Stimulated activated naive CD8-positive, alpha-beta T cell treated with anti-CD3 and anti-CD28 coated beads, Interleukin-15, amount 100 ng/mL, for 72 hours (primary cell): ENCODE measurements around the gene MYPOP.

Source experiments
- ATAC-seq: fragments of 150-1000 bp; cut with Tn5 transposase; 2 replicates; pipeline ENCODE4 v1.10.0; 2021; ENCODE audit warnings: mild to moderate bottlenecking, moderate library complexity
- DNase-seq, 2 donors: peaks; one replicate each; pipeline ENCODE4 v3.0.0; 2021 to 2022
- H3K27ac Mint-ChIP-seq, 2 donors: one replicate each; pipeline ENCODE4 v1.8.0; 2022; ENCODE audit warnings: mild to moderate bottlenecking in 2 of 2, mixed read lengths in 2 of 2, moderate library complexity in 2 of 2
- H3K27me3 Mint-ChIP-seq: one replicate; pipeline ENCODE4 v1.8.0; 2022; ENCODE audit warnings: mixed read lengths
- H3K4me1 Mint-ChIP-seq: one replicate; pipeline ENCODE4 v1.8.0; 2022; ENCODE audit warnings: mild to moderate bottlenecking, mixed read lengths
- H3K4me3 Mint-ChIP-seq, 2 donors: one replicate each; pipeline ENCODE4 v1.8.0; 2022; ENCODE audit warnings: mild to moderate bottlenecking in 2 of 2, mixed read lengths in 2 of 2, moderate library complexity in 1 of 2
- H3K9me3 Mint-ChIP-seq, 2 donors: one replicate each; pipeline ENCODE4 v1.8.0; 2022; ENCODE audit warnings: mixed read lengths in 2 of 2

The MYPOP gene, protein sequence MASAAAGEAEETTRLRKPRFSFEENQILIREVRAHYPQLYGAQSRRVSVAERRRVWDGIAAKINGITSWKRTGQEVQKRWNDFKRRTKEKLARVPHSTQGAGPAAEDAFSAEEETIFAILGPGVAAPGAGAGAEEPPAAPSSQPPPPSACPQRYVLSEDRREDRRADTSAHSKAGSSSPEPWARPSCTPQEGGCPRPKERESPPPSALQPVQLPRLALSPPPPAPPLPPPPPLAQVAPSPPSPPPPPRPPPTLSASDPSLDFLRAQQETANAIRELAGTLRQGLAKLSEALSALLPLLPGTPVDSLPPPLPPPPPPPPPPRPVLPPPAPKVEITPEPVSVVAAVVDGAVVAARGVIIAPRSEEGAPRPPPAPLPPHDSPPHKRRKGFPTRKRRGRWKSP

DNA sequence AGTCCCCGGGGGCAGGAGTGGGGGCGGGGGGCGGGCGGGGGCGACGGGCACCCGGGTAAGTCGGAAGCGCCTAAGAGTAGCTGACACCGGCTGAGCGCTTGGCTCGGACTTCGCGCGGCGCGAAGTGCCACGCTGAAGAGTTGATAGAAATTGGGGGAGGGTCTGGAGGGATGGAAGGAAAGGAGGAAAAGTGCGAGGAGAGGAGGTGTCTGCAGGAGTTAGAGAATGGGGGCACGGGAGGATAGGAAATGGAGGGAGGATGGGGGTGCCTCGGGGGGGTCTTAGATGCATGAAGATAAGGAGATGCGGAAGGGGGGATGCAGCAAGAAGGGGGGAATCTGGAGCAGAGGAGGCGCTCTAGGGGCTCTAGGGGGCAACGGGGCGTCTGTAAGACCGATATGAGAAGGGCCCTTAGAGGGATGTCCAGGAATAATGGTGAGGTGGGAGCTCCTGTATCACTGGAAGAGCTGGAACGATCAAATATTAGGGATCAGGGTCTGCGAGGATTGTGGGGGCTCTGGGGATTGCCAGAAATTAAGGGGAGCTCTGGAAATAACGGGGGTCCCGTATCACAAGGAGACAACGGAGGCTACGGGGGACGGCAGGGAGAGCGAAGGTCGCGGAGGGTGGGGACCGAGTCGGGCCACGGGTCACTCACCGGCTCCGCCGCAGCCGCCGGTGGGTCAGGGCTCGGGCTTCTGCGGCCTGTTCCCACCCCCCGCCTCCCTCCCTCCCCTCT is at the start of gene MYPOP:
Gene MYPOP, minus strand, starts transcription at position 702 of the 739 bp plus-strand sequence. CDS start 840 bp downstream, outside the sequence.
- Mint-ChIP-seq H3K27ac (peak within 1 kb of the TSS; percentile 70 to 96), H3K4me1 (peaks cover 33% of the 10 kb centered on the region), H3K9me3 (no peaks in the 10 kb centered on the region), H3K4me3 (peak within 1 kb of the TSS; percentile 95 to 96), H3K27me3 (peaks cover 8% of the 10 kb centered on the region)
- DNase-seq (no peak), ATAC-seq (peak; percentile 8)

DNA sequence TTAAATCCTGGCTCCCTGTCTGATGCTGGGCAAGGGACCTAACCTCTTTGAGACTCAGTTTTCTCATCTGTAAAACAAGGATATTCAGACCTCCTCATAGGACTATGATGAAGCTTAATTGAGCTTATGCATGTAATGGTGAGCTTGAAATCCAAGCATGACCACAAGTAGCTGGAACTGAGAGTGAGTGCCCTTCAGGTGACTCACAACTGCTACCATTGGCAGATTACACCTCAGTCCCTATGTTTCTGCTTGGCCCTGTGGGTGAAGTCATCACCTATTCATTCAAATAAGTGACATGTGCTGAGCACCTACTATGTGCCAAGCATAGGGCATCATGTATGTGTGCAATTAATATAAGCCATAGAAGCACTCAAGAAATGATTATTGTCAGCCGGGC is 45.5 kb upstream of the MYPOP start:
- Mint-ChIP-seq H3K4me3 (no peak overlapping the region), H3K4me1 (peaks cover 6% of the 10 kb centered on the region), H3K27me3 (peaks cover 30% of the 10 kb centered on the region), H3K9me3 (no peaks in the 10 kb centered on the region), H3K27ac (no peak overlapping the region)
- DNase-seq, result no peak
- ATAC-seq, result no peak

DNA sequence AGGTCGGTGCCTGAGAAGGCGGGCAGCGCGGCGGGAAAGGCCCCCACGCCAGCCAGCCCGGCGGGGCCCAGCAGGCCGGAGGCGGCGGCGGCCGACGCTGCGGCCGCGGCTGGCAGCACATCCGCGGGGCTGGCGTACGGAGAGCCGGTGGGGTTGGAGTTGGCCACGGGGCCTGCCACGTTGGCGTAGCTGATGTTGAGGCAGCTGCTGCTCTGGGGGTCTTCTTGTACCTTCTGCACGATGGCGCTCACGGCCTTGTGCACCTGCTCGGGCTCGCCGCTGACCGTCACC is 38.0 kb upstream of the MYPOP start:
- DNase-seq (no peak), ATAC-seq (no peak)
- H3K4me1 Mint-ChIP-seq, result peaks cover 7% of the 10 kb centered on the region
- peaks cover 0 to 10% of the 10 kb centered on the region in 2 donors for H3K9me3 Mint-ChIP-seq
- no peak overlapping the region for H3K4me3 Mint-ChIP-seq
- peaks cover 57% of the 10 kb centered on the region for H3K27me3 Mint-ChIP-seq
- H3K27ac Mint-ChIP-seq, result no peak overlapping the region

DNA sequence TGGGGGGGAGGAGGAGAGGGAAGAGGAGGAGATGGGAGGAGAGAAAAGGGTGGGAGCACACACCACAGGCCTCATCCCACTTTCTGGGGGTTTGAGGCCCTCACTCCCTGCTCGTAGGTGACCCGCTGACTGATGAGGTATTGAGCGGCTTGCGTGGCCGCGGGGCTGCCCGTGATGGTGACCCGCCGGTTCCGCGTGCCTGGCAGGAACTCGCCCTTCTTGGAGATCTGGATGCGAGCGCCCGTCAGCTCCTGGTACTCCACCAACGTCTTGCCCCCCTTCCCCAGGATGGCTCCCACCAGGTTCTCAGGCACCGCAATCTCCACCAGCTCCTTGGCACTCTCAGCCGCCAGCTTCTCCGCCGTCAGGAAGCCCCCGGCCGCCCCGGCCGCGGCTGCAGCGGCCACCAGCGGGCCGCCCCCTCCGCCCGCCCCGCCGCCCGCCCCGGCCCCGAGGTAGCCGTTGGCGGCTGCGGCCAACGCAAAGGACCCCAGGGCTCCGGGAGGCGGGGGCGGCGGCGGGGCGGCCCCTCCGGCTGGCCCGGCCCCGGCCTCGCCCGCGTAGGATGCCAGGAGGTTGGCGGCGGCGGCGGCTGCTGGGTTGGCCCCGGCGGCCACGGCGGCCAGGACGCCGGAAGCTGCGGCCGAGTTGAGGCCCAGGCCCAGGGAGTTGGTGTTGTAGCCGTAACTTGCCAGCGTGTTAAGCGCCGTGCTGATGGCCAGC is 37.5 kb upstream of the MYPOP start:
- Mint-ChIP-seq H3K27ac (no peak overlapping the region), H3K4me1 (peaks cover 7% of the 10 kb centered on the region), H3K9me3 (peaks cover 0 to 10% of the 10 kb centered on the region in 2 donors), H3K27me3 (peaks cover 62% of the 10 kb centered on the region), H3K4me3 (no peak overlapping the region)
- DNase-seq, result no peak
- ATAC-seq, result no peak

DNA sequence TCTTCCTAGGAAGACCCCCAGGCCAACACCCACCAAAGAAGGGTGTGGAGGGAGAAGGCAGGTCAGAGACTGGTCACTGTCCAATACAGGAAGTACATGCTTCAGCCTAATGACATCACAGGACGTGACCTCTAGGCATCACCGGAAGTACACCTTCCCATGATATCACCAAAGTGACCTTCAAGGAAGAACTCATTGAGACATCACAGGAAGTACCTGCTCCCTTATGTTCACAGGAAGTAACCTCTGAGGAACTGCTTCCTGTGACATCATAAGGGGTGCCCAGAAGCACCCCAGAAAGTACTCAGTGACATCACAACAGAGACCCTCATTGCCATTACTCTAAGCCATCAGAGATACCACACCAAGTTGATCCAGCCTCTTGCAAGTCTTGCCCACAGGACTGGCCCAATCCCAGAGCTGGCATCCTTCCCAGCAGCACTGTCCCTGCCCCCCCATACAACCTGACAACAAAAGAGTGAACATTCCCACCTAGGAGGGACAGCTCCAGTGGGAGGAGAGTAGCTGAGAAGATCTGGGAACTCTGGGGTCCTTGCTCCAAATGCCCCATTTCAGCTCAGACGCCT is 36.4 kb upstream of the MYPOP start:
- Mint-ChIP-seq H3K4me1 (peaks cover 7% of the 10 kb centered on the region), H3K27me3 (peaks cover 74% of the 10 kb centered on the region), H3K9me3 (peaks cover 0 to 10% of the 10 kb centered on the region in 2 donors), H3K4me3 (no peak overlapping the region), H3K27ac (no peak overlapping the region)
- DNase-seq (no peak), ATAC-seq (no peak)

DNA sequence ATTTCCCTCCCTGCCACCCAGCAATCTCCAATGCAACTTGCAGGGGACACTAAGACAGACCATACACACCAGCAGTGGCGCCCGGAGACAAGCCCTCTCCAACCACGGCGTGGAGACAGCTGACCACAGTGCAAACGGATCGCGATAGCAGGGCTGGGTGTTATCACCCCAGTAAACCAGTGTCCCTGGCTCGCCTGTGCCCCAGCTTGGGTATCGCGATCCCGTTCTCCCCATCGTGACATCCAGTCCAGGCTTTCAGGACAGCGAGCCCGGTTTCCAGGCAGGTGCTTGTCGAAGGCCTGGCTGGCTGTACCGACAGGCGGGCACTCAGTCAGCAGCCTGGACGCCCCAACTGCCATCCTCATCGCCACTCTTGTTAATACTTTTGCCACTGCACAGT is 32.9 kb upstream of the MYPOP start:
- peaks cover 89% of the 10 kb centered on the region for H3K27me3 Mint-ChIP-seq
- ATAC-seq, result no peak
- no peak for DNase-seq
- H3K9me3 Mint-ChIP-seq, result peaks cover 0 to 10% of the 10 kb centered on the region in 2 donors
- no peak overlapping the region for H3K27ac Mint-ChIP-seq
- H3K4me3 Mint-ChIP-seq, result no peak overlapping the region
- peaks cover 7% of the 10 kb centered on the region for H3K4me1 Mint-ChIP-seq

DNA sequence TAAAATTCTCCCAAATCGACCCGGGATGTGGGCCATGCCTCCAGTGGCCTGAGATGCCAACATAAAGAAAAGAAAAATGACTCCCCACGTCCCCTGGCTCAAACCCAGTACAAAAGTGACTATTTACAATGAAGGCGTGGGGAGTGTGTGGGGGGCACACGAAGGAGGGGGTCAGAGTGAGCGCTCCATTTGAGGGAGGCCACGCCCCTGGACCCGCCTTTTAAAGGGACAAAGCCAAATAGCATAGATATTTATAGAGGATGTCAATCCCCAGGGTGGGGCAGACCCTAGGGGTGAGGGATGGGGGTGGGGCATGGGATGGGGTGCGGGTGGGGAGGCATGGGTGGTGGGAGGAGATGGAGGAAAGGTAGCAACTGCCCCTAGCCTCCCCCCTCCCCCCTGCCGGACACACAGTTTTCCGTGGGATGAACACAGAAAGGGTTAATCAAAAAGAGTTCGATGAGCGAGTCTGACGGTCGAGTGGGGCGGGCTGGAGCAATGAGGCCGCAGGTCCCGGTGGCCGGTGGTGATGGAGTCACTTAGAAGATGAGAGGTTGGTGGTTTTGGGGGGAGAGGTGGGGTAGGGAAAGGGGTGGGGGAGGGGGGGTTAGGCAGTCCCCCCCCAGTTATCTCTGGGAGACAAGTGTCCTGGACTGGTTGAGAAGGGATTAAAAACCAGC is 32.3 kb upstream of the MYPOP start:
- peaks cover 7% of the 10 kb centered on the region for H3K4me1 Mint-ChIP-seq
- no peak overlapping the region for H3K4me3 Mint-ChIP-seq
- peaks cover 92% of the 10 kb centered on the region for H3K27me3 Mint-ChIP-seq
- H3K9me3 Mint-ChIP-seq, result peaks cover 0 to 10% of the 10 kb centered on the region in 2 donors
- no peak for DNase-seq
- no peak overlapping the region for H3K27ac Mint-ChIP-seq
- no peak for ATAC-seq

DNA sequence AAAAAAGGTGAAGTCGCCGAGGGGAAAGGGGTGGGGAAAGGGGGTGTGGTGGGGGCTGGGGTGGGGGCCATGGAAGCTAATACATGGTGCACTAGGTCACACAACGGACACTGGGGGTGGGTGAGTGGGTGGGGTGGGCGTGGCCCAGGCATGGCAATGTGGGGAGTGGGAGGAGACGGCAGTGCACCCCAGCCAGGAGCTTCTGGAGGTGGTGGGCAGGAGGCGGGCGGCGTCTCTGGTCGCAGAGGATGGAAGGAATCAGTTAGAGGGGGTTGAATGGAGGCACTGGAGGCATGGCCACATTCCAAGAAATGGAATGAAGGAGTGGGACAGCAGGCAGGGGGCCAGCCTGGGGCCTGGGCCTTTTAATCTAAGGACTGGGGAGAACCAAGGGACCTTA is 31.3 kb upstream of the MYPOP start:
- H3K27ac Mint-ChIP-seq, result no peak overlapping the region
- ATAC-seq, result no peak
- peaks cover 92% of the 10 kb centered on the region for H3K27me3 Mint-ChIP-seq

DNA sequence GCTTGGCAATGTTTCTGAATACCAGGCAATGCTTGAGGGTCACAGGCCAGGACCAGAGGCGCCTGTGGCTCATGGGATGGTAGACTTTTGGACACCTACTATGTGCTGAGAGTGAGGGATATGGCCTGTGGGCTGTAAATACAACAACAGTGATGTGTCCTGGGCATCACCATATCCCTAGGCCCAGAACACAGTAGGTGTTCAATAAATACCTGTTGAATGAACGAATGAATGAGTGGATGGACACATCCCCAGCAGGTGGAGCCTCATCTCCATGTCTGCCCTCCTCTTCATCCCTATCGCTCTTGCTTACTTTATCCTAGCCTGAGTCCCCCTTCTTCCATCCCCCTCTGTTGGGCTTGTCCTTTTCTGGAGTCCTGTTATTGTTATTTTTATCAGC is 28.6 kb upstream of the MYPOP start:
- H3K4me1 Mint-ChIP-seq, result peaks cover 16% of the 10 kb centered on the region
- H3K9me3 Mint-ChIP-seq, result no peaks in the 10 kb centered on the region
- peaks cover 73% of the 10 kb centered on the region for H3K27me3 Mint-ChIP-seq
- no peak for DNase-seq
- no peak for ATAC-seq
- no peak overlapping the region for H3K27ac Mint-ChIP-seq
- H3K4me3 Mint-ChIP-seq, result no peak overlapping the region

More for the DNA sequence above, 31.3 kb upstream of the MYPOP start:
- Mint-ChIP-seq H3K9me3 (peaks cover 0 to 7% of the 10 kb centered on the region in 2 donors), H3K4me3 (no peak overlapping the region), H3K4me1 (peaks cover 2% of the 10 kb centered on the region)
- DNase-seq, result no peak

DNA sequence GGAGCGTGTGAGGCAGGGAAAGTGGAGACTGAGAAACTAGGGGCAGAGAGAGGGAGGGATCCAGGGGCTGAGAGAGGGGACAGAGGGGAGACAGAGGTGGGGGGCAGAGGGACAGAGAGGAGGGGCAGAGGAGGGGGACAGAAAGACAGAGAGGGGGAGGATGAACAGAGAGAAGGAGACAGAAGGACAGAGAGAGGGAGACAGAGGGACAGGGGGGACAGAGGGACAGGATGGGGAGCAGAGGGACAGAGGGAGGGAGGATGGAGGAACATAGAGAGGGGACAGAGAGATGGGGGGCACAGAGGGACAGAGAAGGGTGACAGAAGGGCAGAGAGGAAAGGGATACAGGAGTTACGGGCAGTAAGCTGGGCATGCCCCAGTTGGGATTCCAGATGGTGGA is 26.8 kb upstream of the MYPOP start:
- Mint-ChIP-seq H3K4me1 (peaks cover 16% of the 10 kb centered on the region), H3K4me3 (peak overlapping the region; percentile 17 to 31), H3K27me3 (peaks cover 55% of the 10 kb centered on the region), H3K27ac (peak overlapping the region in 1 of 2 donors; percentile 36), H3K9me3 (no peaks in the 10 kb centered on the region)
- no peak for ATAC-seq
- DNase-seq, result no peak

DNA sequence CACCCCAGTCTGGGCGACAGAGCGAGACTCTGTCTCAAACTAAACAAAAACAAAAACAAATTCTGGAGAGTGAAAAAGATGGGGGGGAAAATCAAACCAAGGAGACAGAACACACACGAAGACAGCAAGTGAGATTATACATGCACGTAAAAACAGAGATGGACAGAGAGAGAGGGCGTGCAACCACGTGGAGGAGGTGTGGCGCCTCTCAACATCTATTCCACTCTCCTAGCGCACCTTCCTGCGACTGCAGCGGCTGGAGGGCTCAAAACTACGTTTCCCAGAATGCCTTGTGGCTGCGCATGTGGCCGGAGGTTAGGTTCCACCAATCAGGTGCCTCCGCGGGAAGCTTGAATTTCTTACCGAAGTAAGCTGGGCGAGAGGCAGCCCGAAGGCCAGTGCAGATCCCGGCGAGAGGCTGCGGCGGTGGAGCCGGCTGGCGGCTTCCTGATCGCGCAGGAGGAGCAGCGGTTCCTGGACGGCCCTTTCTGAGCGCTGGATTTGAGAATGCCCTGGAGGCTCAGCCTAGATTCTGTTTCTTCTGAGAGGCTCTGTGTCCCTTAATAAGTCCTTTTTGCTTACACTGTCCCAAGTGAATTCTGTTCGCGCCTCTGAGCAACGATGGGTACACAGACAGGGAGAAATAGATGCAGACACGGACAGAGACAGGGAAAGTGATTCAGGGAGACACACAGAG is 25.3 kb upstream of the MYPOP start:
- Mint-ChIP-seq H3K9me3 (no peaks in the 10 kb centered on the region), H3K27ac (peak overlapping the region in 1 of 2 donors; percentile 17), H3K27me3 (peaks cover 41% of the 10 kb centered on the region), H3K4me1 (peaks cover 16% of the 10 kb centered on the region), H3K4me3 (peak overlapping the region; percentile 74 to 80)
- peak; percentile 84 to 90 for DNase-seq
- ATAC-seq, result peak; percentile 99

DNA sequence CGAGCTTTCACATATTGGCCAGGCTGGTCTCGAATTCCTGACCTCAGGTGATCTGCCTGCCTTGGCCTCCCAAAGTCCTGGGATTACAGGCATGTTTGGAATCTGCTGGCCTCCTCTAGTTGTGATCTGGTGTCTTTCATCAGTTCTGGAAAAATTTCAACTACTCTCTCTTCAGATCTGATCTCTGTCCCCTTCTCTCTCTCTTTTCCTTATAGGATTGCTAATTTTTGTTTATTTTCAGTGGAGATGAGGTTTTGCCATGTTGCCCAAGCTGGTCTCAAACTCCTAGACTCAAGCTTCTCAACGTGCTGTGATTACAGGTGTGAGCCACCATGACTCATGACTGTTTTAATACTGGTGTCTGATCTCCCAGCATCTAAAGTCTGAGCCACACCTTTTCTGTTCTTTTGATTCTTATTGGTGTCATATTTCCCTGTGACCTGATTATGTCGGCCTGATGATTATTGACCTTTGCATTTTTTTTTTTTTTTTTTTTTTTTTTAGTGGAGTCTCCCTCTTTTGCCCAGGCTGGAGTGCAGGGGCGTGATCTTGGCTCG is 22.6 kb upstream of the MYPOP start:
- ATAC-seq, result no peak
- peaks cover 27% of the 10 kb centered on the region for H3K27me3 Mint-ChIP-seq
- H3K4me3 Mint-ChIP-seq, result no peak overlapping the region
- no peak overlapping the region for H3K27ac Mint-ChIP-seq
- no peaks in the 10 kb centered on the region for H3K9me3 Mint-ChIP-seq
- no peak for DNase-seq
- peaks cover 23% of the 10 kb centered on the region for H3K4me1 Mint-ChIP-seq

DNA sequence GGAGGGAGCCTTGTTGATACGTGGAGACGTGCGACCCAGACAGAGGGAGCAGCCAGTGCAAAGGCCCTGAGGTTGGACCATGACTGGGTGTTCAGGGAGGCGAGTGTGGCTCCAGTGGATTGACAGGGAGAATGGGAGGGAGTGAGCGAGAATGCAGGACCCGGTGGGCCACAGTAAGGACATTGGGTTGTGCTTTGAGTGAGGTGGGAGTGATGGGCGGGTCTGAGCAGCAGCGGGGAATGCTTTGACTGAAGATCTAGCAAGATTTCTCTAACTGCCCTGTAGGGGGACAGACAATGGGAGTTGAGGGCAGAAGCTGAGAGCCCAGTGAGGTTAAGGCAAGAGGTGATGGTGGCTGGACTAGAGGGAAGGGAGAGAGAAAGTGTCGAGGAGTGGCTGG is 19.9 kb upstream of the MYPOP start:
- no peak overlapping the region for H3K27ac Mint-ChIP-seq
- H3K9me3 Mint-ChIP-seq, result no peaks in the 10 kb centered on the region
- ATAC-seq, result peak; percentile 30
- peaks cover 20% of the 10 kb centered on the region for H3K27me3 Mint-ChIP-seq
- no peak for DNase-seq
- H3K4me1 Mint-ChIP-seq, result peaks cover 33% of the 10 kb centered on the region
- H3K4me3 Mint-ChIP-seq, result no peak overlapping the region

DNA sequence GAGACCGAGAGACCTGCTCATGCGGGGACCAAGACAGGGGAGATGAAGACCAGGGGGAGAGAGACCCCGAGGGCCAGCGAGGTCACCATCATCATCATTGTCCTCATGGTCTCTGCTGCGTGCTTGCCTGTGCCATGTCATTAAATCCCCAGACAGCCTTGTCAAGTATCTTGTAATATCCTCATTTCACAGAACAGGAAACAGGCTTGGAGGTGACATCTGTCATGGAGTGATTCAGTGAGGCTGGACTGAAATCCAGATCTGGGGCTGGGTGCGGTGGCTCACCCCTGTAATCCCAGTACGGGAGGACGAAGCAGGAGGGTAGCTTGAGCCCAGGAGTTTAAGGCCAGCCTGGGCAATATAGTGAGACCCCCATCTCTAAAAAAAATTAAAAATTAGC is 18.0 kb upstream of the MYPOP start:
- H3K9me3 Mint-ChIP-seq, result no peaks in the 10 kb centered on the region
- ATAC-seq, result peak; percentile 54
- no peak overlapping the region for H3K4me3 Mint-ChIP-seq
- peaks cover 36% of the 10 kb centered on the region for H3K4me1 Mint-ChIP-seq
- no peak for DNase-seq
- peaks cover 30% of the 10 kb centered on the region for H3K27me3 Mint-ChIP-seq
- no peak overlapping the region for H3K27ac Mint-ChIP-seq
